Liver (tissue), 9 donors: ENCODE data around the gene BCAR1. TPM values are rescaled to one million over a fixed set of nuclear protein-coding genes. Genes with fewer than 3 reads are reported as not detected.

Source experiments
- DNase-seq: peaks from one replicate; pipeline ENCODE4 v3.0.0-alpha.2; 2017; ENCODE audit warnings: low spot score
- H3K27ac ChIP-seq, 2 donors: one replicate each; pipeline ENCODE4 v1.7.0; 2013; ENCODE audit warnings: inconsistent platforms in 2 of 2, low read length in 2 of 2, control low read depth in 1 of 2, low read depth in 1 of 2, mild to moderate bottlenecking in 1 of 2
- H3K27me3 ChIP-seq, 4 donors: one replicate each; pipeline versions ENCODE4 v1.6.1 to v1.7.0; 2013; ENCODE audit warnings: low read length in 3 of 4, inconsistent platforms in 1 of 4, mild to moderate bottlenecking in 1 of 4, moderate library complexity in 1 of 4; ENCODE audit not compliant: control insufficient read depth in 4 of 4, insufficient read depth in 4 of 4
- H3K36me3 ChIP-seq, 4 donors: one replicate each; pipeline versions ENCODE4 v1.6.1 to v1.7.0; 2013; ENCODE audit warnings: low read length in 3 of 4, mild to moderate bottlenecking in 3 of 4, low read depth in 1 of 4, moderate library complexity in 1 of 4; ENCODE audit not compliant: control insufficient read depth in 4 of 4, insufficient read depth in 3 of 4
- H3K4me1 ChIP-seq, 4 donors: one replicate each; pipeline versions ENCODE4 v1.6.1 to v1.7.0; 2013; ENCODE audit warnings: low read length in 3 of 4, mild to moderate bottlenecking in 3 of 4, moderate library complexity in 1 of 4; ENCODE audit not compliant: control insufficient read depth in 4 of 4, insufficient read depth in 4 of 4
- H3K4me3 ChIP-seq, 3 donors: one replicate each; pipeline versions ENCODE4 v1.6.1 to v1.7.0; 2013; ENCODE audit warnings: low read length in 3 of 3, control low read depth in 1 of 3, low read depth in 1 of 3, mild to moderate bottlenecking in 1 of 3
- H3K9ac ChIP-seq, 2 donors: one replicate each; pipeline ENCODE4 v1.7.0; 2013; ENCODE audit warnings: low read length in 2 of 2, mild to moderate bottlenecking in 2 of 2, moderate library complexity in 2 of 2, control low read depth in 1 of 2, low read depth in 1 of 2
- H3K9me3 ChIP-seq, 4 donors: one replicate each; pipeline versions ENCODE4 v1.6.1 to v1.7.0; 2013; ENCODE audit warnings: low read length in 3 of 4; ENCODE audit not compliant: control insufficient read depth in 4 of 4
- ATF3 ChIP-seq: IDR thresholded peaks from 2 replicates; pipeline ENCODE4 v1.6.1; 2016; ENCODE audit warnings: antibody characterized with exemption
- CTCF ChIP-seq: fragments of 150-350 bp; IDR thresholded peaks from 2 replicates; pipeline ENCODE4 v1.5.1; 2017; ENCODE audit warnings: improper control_type of control experiment, low read depth, low read length; ENCODE audit not compliant: missing input control
- EGR1 ChIP-seq, 2 donors: IDR thresholded peaks; 2 replicates each; pipeline ENCODE4 v1.6.1; 2016 to 2018; ENCODE audit warnings: antibody characterized with exemption in 2 of 2, low read depth in 2 of 2
- FOXA1 ChIP-seq: IDR thresholded peaks from 2 replicates; pipeline ENCODE4 v1.6.1; 2016; ENCODE audit warnings: antibody characterized with exemption
- FOXA2 ChIP-seq: IDR thresholded peaks from 2 replicates; pipeline ENCODE4 v1.6.1; 2016; ENCODE audit warnings: antibody characterized with exemption
- GABPA ChIP-seq, 2 donors: IDR thresholded peaks in 1 of 2; conservative IDR thresholded peaks in 1 of 2; 2 replicates each; pipeline ENCODE4 v1.6.1; 2016; ENCODE audit warnings: antibody characterized with exemption in 2 of 2, mild to moderate bottlenecking in 1 of 2, moderate library complexity in 1 of 2
- HNF4G ChIP-seq: IDR thresholded peaks from 2 replicates; pipeline ENCODE4 v1.6.1; 2016; ENCODE audit warnings: antibody characterized with exemption
- JUND ChIP-seq, 2 donors: IDR thresholded peaks; 2 replicates each; pipeline ENCODE4 v1.6.1; 2016; ENCODE audit warnings: antibody characterized with exemption in 2 of 2
- MAX ChIP-seq: IDR thresholded peaks from 2 replicates; pipeline ENCODE4 v1.6.1; 2016; ENCODE audit warnings: antibody characterized with exemption
- NR2F2 ChIP-seq: IDR thresholded peaks from 2 replicates; pipeline ENCODE4 v1.6.1; 2016; ENCODE audit warnings: antibody characterized with exemption
- RAD21 ChIP-seq, 2 donors: IDR thresholded peaks; 2 replicates each; pipeline ENCODE4 v1.6.1; 2016; ENCODE audit warnings: antibody characterized with exemption in 2 of 2, mild to moderate bottlenecking in 2 of 2
- REST ChIP-seq: IDR thresholded peaks from 2 replicates; pipeline ENCODE4 v1.6.1; 2016; ENCODE audit warnings: antibody characterized with exemption, mild to moderate bottlenecking
- RXRA ChIP-seq, 2 donors: IDR thresholded peaks; 2 replicates each; pipeline ENCODE4 v1.6.1; 2017 to 2018; ENCODE audit warnings: antibody characterized with exemption in 2 of 2, mild to moderate bottlenecking in 1 of 2
- SP1 ChIP-seq: IDR thresholded peaks from 2 replicates; pipeline ENCODE4 v1.6.1; 2018; ENCODE audit warnings: antibody characterized with exemption, mild to moderate bottlenecking
- WGBS: extraction: QIAGEN DNeasy Blood & Tissue Kit; methylation state at CpG from one replicate; pipeline ENCODE4 v1.1.7; 2013; 5-methylcytosine and 5-hydroxymethylcytosine counted together
- polyA plus RNA-seq, 2 donors: library from polyadenylated mRNA; stranded (reverse) in 1 of 2; unstranded in 1 of 2; fragments of 200-250 nt in 1 of 2; fragments of >200 nt in 1 of 2; fragmentation: Nextera tagmentation in 1 of 2; extraction: Ambion mirVana in 1 of 2; gene quantifications; one replicate each; pipeline versions ENCODE4 v1.2.1 to v1.2.3, GENCODE V29; 2013 to 2015
- total RNA-seq, 2 donors: library from RNA; depleted of rRNA; stranded (reverse); fragments of >200 nt; gene quantifications; one replicate each; pipeline ENCODE4 v1.2.3, GENCODE V29; 2014
- TF ChIP-seq, protein P1 (sequence below): IDR thresholded peaks from 2 replicates; pipeline ENCODE4 v1.6.1; 2016; ENCODE audit warnings: antibody characterized with exemption
- donor health status: healthy.
- donor health status: healthy.
- donor health status: healthy.
- donor health status: healthy.
- donor health status: healthy.

Gene BCAR1
- total and polyA plus RNA-seq, 4 donors, result 10.1 to 32.2 (median 20.2) TPM

GRCh38 chr16:75230471-75231110 is 20.8 kb downstream of the BCAR1 start:
- no peak overlapping the region for H3K27ac ChIP-seq
- no peaks in the 10 kb centered on the region for H3K4me1 ChIP-seq
- TF ChIP-seq RXRA (IDR thresholded peaks at IDR 0.05) (no peak), FOXA2 (no peak), JUND (IDR thresholded peaks at IDR 0.05) (no peak), REST (no peak), MAX (no peak), NR2F2 (no peak), SP1 (no peak), CTCF (no peak), HNF4G (no peak), RAD21 (IDR thresholded peaks at IDR 0.05) (no peak), GABPA (IDR thresholded peaks at IDR 0.05 in 1 of 2, conservative IDR thresholded peaks at IDR 0.05 in 1 of 2) (no peak)
- TF ChIP-seq, protein P1, sequence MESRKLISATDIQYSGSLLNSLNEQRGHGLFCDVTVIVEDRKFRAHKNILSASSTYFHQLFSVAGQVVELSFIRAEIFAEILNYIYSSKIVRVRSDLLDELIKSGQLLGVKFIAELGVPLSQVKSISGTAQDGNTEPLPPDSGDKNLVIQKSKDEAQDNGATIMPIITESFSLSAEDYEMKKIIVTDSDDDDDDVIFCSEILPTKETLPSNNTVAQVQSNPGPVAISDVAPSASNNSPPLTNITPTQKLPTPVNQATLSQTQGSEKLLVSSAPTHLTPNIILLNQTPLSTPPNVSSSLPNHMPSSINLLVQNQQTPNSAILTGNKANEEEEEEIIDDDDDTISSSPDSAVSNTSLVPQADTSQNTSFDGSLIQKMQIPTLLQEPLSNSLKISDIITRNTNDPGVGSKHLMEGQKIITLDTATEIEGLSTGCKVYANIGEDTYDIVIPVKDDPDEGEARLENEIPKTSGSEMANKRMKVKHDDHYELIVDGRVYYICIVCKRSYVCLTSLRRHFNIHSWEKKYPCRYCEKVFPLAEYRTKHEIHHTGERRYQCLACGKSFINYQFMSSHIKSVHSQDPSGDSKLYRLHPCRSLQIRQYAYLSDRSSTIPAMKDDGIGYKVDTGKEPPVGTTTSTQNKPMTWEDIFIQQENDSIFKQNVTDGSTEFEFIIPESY, result no peak
- no peak overlapping the region for H3K9ac ChIP-seq
- 90% methylated on average over 9 of the region's 9 CpGs for WGBS
- no peaks in the 10 kb centered on the region for H3K27me3 ChIP-seq
- no peaks in the 10 kb centered on the region for H3K9me3 ChIP-seq
- peaks cover 3 to 26% (median 22%) of the 10 kb centered on the region in 4 donors for H3K36me3 ChIP-seq
- H3K4me3 ChIP-seq, result no peak overlapping the region
- DNase-seq, result no peak

- Histone ChIP-seq H3K4me1 (no peaks in the 10 kb centered on the region), H3K4me3 (no peak overlapping the region), H3K9me3 (no peaks in the 10 kb centered on the region), H3K27ac (no peak overlapping the region), H3K9ac (no peak overlapping the region), H3K36me3 (peaks cover 3 to 19% (median 15%) of the 10 kb centered on the region in 4 donors), H3K27me3 (no peaks in the 10 kb centered on the region)
- TF ChIP-seq RAD21 (IDR thresholded peaks at IDR 0.05), result no peak
- TF ChIP-seq REST, result no peak
- TF ChIP-seq, protein P1, result no peak
- no peak for TF ChIP-seq FOXA1
- no peak for TF ChIP-seq ATF3
- TF ChIP-seq SP1, result no peak
- no peak for TF ChIP-seq FOXA2
- TF ChIP-seq EGR1 (IDR thresholded peaks at IDR 0.05; ENCODE audit: low read depth in 2 of 2), result no peak
- TF ChIP-seq GABPA (IDR thresholded peaks at IDR 0.05 in 1 of 2, conservative IDR thresholded peaks at IDR 0.05 in 1 of 2), result no peak
- TF ChIP-seq MAX, result no peak
- 92% methylated on average over 48 of the region's 48 CpGs for WGBS
- DNase-seq, result no peak
Observed at GRCh38 chr16:75229172-75230031, 22.0 kb downstream of the BCAR1 start.
